ENCODE data around the gene NUSAP1.

- no peak for TF ChIP-seq POLR2AphosphoS5 (IDR thresholded peaks at IDR 0.05; ENCODE audit: low read depth, low read length)
- no peak for TF ChIP-seq REST (IDR thresholded peaks at IDR 0.05; ENCODE audit: low read depth)
- no peak for TF ChIP-seq CTCF (IDR thresholded peaks at IDR 0.05 in 2 of 3, conservative IDR thresholded peaks at IDR 0.05 in 1 of 3; ENCODE audit: borderline replicate concordance in 1 of 3, insufficient read depth in 1 of 3, low read depth in 2 of 3, low read length in 2 of 3)
- TF ChIP-seq ELF1 (IDR thresholded peaks at IDR 0.05; ENCODE audit: borderline replicate concordance, low read depth): no peak
- no peak for TF ChIP-seq POLR2A (IDR thresholded peaks at IDR 0.05; ENCODE audit: borderline replicate concordance, extremely low read depth, insufficient read depth, insufficient read length)
- TF ChIP-seq TCF7L2 (IDR thresholded peaks at IDR 0.05; ENCODE audit: borderline replicate concordance, extremely low read depth, insufficient read depth, insufficient read length): no peak
- no peak for TF ChIP-seq YY1 (IDR thresholded peaks at IDR 0.05; ENCODE audit: extremely low read depth, insufficient replicate concordance, low read depth, low read length)
- TF ChIP-seq ZNF274 (IDR thresholded peaks at IDR 0.05; ENCODE audit: low read depth, low read length): no peak
Measured at GRCh38 chr15:41341519-41341918, 8.8 kb downstream of the NUSAP1 start.

All from HCT116 (cell line).